RWPE1 (cell line): Measurements from ENCODE around the gene CRYAA.

Experiments used
- CTCF ChIA-PET: fragments of 350-600 bp; sonication (Branson Sonifier 250); formaldehyde crosslinking; extraction: SDS; loops from one replicate; lab custom pipeline; 2021; lab: Yijun Ruan, JAX
- POLR2A ChIA-PET: fragments of 400-600 bp; formaldehyde crosslinking; extraction: SDS; loops from one replicate; lab custom pipeline; 2020; ENCODE audit warnings: antibody characterized with exemption; ENCODE audit not compliant: low non-redundant PET; lab: Yijun Ruan, JAX
- DNase-seq: peaks from one replicate; pipeline ENCODE4 v3.0.0; 2012; ENCODE audit warnings: low spot score
- H3K27ac ChIP-seq: fragments of 450-650 bp; 2 replicates; pipeline ENCODE4 v1.5.1; 2017
- CTCF ChIP-seq: fragments of 450-650 bp; conservative IDR thresholded peaks from 2 replicates; pipeline ENCODE4 v1.5.1; 2017; ENCODE audit warnings: low read depth, mild to moderate bottlenecking

Gene CRYAA

DNA sequence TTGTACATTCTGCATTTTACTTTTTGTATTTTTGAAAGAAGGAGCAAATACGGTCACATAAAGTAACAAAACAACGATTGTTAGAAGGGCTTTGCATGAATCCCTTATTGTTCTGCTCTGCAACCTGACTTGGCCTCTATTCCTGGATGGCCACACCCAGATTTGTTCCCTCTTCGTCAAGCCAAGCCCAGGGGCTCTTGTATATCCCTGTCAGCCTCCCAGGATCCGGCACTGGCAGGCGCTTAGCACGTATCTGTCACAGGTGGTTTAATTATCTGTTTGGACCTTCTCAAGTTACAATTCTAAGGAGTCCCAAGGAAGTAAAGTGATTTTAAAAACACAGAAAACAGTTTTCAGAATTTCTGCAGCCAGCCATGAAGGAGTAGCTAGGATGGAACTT is 28.0 kb downstream of the CRYAA start:
- peak; percentile 85 for DNase-seq
- H3K27ac ChIP-seq: peak overlapping the region; percentile 99
- POLR2A ChIA-PET: no interaction called here

GRCh38 chr21:43198376-43198775 is 29.6 kb downstream of the CRYAA start:
- ChIA-PET CTCF (no interaction called here), POLR2A (interaction anchor here (0.6 kb wide), 1 partner anchor 683 kb away, joined by 3 read pairs; no protein-coding TSS in a partner anchor)
- H3K27ac ChIP-seq: no peak overlapping the region
- no peak for DNase-seq
- no peak for TF ChIP-seq CTCF

More for the DNA sequence above, 28.0 kb downstream of the CRYAA start:
- no peak for TF ChIP-seq CTCF
- CTCF ChIA-PET: no interaction called here

DNA sequence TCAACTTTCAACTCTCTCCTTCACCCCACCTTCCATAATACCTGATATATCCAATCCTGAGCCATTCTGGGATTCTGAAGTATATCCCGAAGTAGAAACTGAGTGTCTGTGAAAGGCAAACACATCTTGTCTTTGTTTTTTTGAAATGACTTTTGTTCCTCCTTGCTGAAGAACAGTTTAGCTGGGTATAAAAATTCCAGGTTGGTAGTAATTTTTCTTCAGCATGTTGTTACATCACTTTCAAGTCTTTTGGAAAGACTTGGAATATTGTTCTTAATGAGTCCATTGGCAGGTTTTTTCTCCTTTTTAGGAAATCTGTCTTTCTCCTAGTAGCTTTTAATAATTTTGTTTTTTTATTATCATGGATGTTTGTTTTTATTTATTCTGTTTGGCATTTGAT is 32.7 kb downstream of the CRYAA start:
- CTCF ChIA-PET: interaction anchor here (0.7 kb wide), 1 partner anchor 9 kb away, joined by 3 read pairs; no protein-coding TSS in a partner anchor
- POLR2A ChIA-PET: no interaction called here
- no peak for TF ChIP-seq CTCF
- H3K27ac ChIP-seq: no peak overlapping the region
- no peak for DNase-seq

- no peak for TF ChIP-seq CTCF
- DNase-seq: no peak
- ChIA-PET POLR2A (no interaction called here), CTCF (interaction anchor here (0.7 kb wide), 1 partner anchor 10 kb away, joined by 3 read pairs; no protein-coding TSS in a partner anchor)
- no peak overlapping the region for H3K27ac ChIP-seq
These were observed 34.8 kb downstream of the CRYAA start for GRCh38 chr21:43203591-43203990.

DNA sequence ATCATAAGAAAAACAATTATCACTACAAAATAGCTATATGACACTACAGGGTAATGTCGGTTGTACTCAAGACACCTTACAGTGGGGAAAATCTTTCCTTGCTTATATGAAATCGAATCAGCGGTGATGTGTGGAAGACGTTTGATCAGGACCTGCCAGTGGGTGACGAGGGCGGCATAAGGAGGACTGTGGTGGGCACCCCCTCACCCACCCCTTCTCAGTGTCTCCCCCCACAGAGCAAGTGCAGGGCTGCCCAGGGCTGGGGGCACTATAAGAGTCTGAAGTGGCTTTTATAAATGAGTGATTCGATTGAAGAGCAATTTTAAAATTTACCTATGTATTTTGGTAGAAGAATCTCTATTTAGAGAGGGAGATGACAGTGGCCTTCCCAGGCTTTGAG is 35.8 kb downstream of the CRYAA start:
- ChIA-PET CTCF (no interaction called here), POLR2A (no interaction called here)
- DNase-seq: no peak
- TF ChIP-seq CTCF: no peak
- H3K27ac ChIP-seq: no peak overlapping the region

GRCh38 chr21:43206231-43207042 is 37.6 kb downstream of the CRYAA start:
- no peak for TF ChIP-seq CTCF
- ChIA-PET CTCF (no interaction called here), POLR2A (no interaction called here)
- H3K27ac ChIP-seq: no peak overlapping the region
- DNase-seq: no peak
